Measurements from ENCODE around the gene ARHGAP32.

Gene ARHGAP32

GRCh38 chr11:129192150-129192549 is at the start of gene ARHGAP32:
Gene ARHGAP32, minus strand, starts transcription at chr11:129192325. Its CDS starts 127 bp downstream, at chr11:129192198.
- in situ Hi-C loops (cut with MboI; ENCODE audit: low pct_unique_long_range_greater_than_20kb, low sequenced_read_pairs): no loop called here
- DNase-seq: no peak

- in situ Hi-C loops (cut with MboI; ENCODE audit: low pct_unique_long_range_greater_than_20kb, low sequenced_read_pairs): no loop called here
- no peak for DNase-seq
Measured at GRCh38 chr11:129239207-129239606, 47.1 kb upstream of the ARHGAP32 start.

- DNase-seq: no peak
- in situ Hi-C loops (cut with MboI; ENCODE audit: low pct_unique_long_range_greater_than_20kb, low sequenced_read_pairs): no loop called here
Measured at GRCh38 chr11:129237880-129238638, 45.9 kb upstream of the ARHGAP32 start.

- in situ Hi-C loops (cut with MboI; ENCODE audit: low pct_unique_long_range_greater_than_20kb, low sequenced_read_pairs): no loop called here
- DNase-seq: no peak
Measured at GRCh38 chr11:129237456-129237855, 45.3 kb upstream of the ARHGAP32 start.

GRCh38 chr11:129236850-129237249 is 44.7 kb upstream of the ARHGAP32 start:
- in situ Hi-C loops (cut with MboI; ENCODE audit: low pct_unique_long_range_greater_than_20kb, low sequenced_read_pairs): no loop called here
- DNase-seq: no peak

- in situ Hi-C loops (cut with MboI; ENCODE audit: low pct_unique_long_range_greater_than_20kb, low sequenced_read_pairs): no loop called here
- no peak for DNase-seq
Measured at GRCh38 chr11:129234978-129235377, 42.9 kb upstream of the ARHGAP32 start.

- in situ Hi-C loops (cut with MboI; ENCODE audit: low pct_unique_long_range_greater_than_20kb, low sequenced_read_pairs): no loop called here
- DNase-seq: no peak
Measured at GRCh38 chr11:129230006-129230405, 37.9 kb upstream of the ARHGAP32 start.

GRCh38 chr11:129226207-129226798 is 34.2 kb upstream of the ARHGAP32 start:
- no peak for DNase-seq

GRCh38 chr11:129225190-129225589 is 33.1 kb upstream of the ARHGAP32 start:
- no peak for DNase-seq
- in situ Hi-C loops (cut with MboI; ENCODE audit: low pct_unique_long_range_greater_than_20kb, low sequenced_read_pairs): no loop called here

More at GRCh38 chr11:129226207-129226798, 34.2 kb upstream of the ARHGAP32 start:
- in situ Hi-C loops (cut with MboI; ENCODE audit: low pct_unique_long_range_greater_than_20kb, low sequenced_read_pairs): no loop called here

GRCh38 chr11:129224538-129224937 is 32.4 kb upstream of the ARHGAP32 start:
- in situ Hi-C loops (cut with MboI; ENCODE audit: low pct_unique_long_range_greater_than_20kb, low sequenced_read_pairs): no loop called here
- no peak for DNase-seq

- DNase-seq: no peak
- in situ Hi-C loops (cut with MboI; ENCODE audit: low pct_unique_long_range_greater_than_20kb, low sequenced_read_pairs): no loop called here
Measured at GRCh38 chr11:129223701-129224149, 31.6 kb upstream of the ARHGAP32 start.

GRCh38 chr11:129223260-129223659 is 31.1 kb upstream of the ARHGAP32 start:
- no peak for DNase-seq
- in situ Hi-C loops (cut with MboI; ENCODE audit: low pct_unique_long_range_greater_than_20kb, low sequenced_read_pairs): no loop called here

- in situ Hi-C loops (cut with MboI; ENCODE audit: low pct_unique_long_range_greater_than_20kb, low sequenced_read_pairs): no loop called here
Measured at GRCh38 chr11:129222158-129222557, 30.0 kb upstream of the ARHGAP32 start.

GRCh38 chr11:129215506-129216245 is 23.6 kb upstream of the ARHGAP32 start:
- no peak for DNase-seq
- in situ Hi-C loops (cut with MboI; ENCODE audit: low pct_unique_long_range_greater_than_20kb, low sequenced_read_pairs): no loop called here

More at GRCh38 chr11:129222158-129222557, 30.0 kb upstream of the ARHGAP32 start:
- no peak for DNase-seq

GRCh38 chr11:129214710-129215295 is 22.7 kb upstream of the ARHGAP32 start:
- in situ Hi-C loops (cut with MboI; ENCODE audit: low pct_unique_long_range_greater_than_20kb, low sequenced_read_pairs): no loop called here
- DNase-seq: no peak

- in situ Hi-C loops (cut with MboI; ENCODE audit: low pct_unique_long_range_greater_than_20kb, low sequenced_read_pairs): no loop called here
- no peak for DNase-seq
Measured at GRCh38 chr11:129213261-129213660, 21.1 kb upstream of the ARHGAP32 start.

- DNase-seq: no peak
- in situ Hi-C loops (cut with MboI; ENCODE audit: low pct_unique_long_range_greater_than_20kb, low sequenced_read_pairs): no loop called here
Measured at GRCh38 chr11:129211397-129211796, 19.3 kb upstream of the ARHGAP32 start.

GRCh38 chr11:129210831-129211181 is 18.7 kb upstream of the ARHGAP32 start:
- peak; percentile 59 for DNase-seq
- in situ Hi-C loops (cut with MboI; ENCODE audit: low pct_unique_long_range_greater_than_20kb, low sequenced_read_pairs): no loop called here

- in situ Hi-C loops (cut with MboI; ENCODE audit: low pct_unique_long_range_greater_than_20kb, low sequenced_read_pairs): no loop called here
Measured at GRCh38 chr11:129209891-129210830, 18.0 kb upstream of the ARHGAP32 start.

More at GRCh38 chr11:129209891-129210830, 18.0 kb upstream of the ARHGAP32 start:
- DNase-seq: no peak
